ENCODE measurements around the gene SLC8B1. TPM values are rescaled to one million over a fixed set of nuclear protein-coding genes. Genes with fewer than 3 reads are reported as not detected.

Gene SLC8B1
- total RNA-seq, 2 donors from 2014 or later = 25.2 to 44.2 TPM

- no peak overlapping the region for H3K27ac ChIP-seq
- no peak overlapping the region for H3K4me3 ChIP-seq
- WGBS, 2 donors = 72 to 85% methylated on average over 5 to 7 of the region's 7 CpGs
- ATAC-seq (no peak), DNase-seq (no peak)
- intact Hi-C loops (cut with DNase I) = no loop called here
- peaks cover 0 to 7% of the 10 kb centered on the region in 2 donors for H3K36me3 ChIP-seq (replicated peaks in 1 of 2; ENCODE audit: insufficient read depth in 1 of 2, low read depth in 2 of 2)
- TF ChIP-seq CTCF (IDR thresholded peaks at IDR 0.05) = no peak
- TF ChIP-seq POLR2A (IDR thresholded peaks at IDR 0.05) = no peak
- H3K9me3 ChIP-seq = no peaks in the 10 kb centered on the region
- no peaks in the 10 kb centered on the region for H3K27me3 ChIP-seq
- no peaks in the 10 kb centered on the region for H3K4me1 ChIP-seq
Observed at GRCh38 chr12:113370923-113371682, 36.2 kb upstream of the SLC8B1 start.

GRCh38 chr12:113369391-113369985 lies 34.6 kb upstream of the SLC8B1 start:
- Histone ChIP-seq H3K36me3 (replicated peaks in 1 of 2; ENCODE audit: insufficient read depth in 1 of 2, low read depth in 2 of 2) (peaks cover 0 to 6% of the 10 kb centered on the region in 2 donors), H3K9me3 (no peaks in the 10 kb centered on the region), H3K4me1 (no peaks in the 10 kb centered on the region), H3K27me3 (no peaks in the 10 kb centered on the region), H3K4me3 (no peak overlapping the region), H3K27ac (no peak overlapping the region)
- TF ChIP-seq CTCF (IDR thresholded peaks at IDR 0.05) = no peak
- no peak for TF ChIP-seq POLR2A (IDR thresholded peaks at IDR 0.05)
- intact Hi-C loops (cut with DNase I) = no loop called here
- DNase-seq (no peak), ATAC-seq (no peak)
- 62 to 69% methylated on average over 6 of the region's 6 CpGs for WGBS, 2 donors

GRCh38 chr12:113368331-113368730 lies 33.4 kb upstream of the SLC8B1 start:
- Histone ChIP-seq H3K9me3 (no peaks in the 10 kb centered on the region), H3K36me3 (replicated peaks in 1 of 2; ENCODE audit: insufficient read depth in 1 of 2, low read depth in 2 of 2) (peaks cover 0 to 4% of the 10 kb centered on the region in 2 donors), H3K27ac (no peak overlapping the region), H3K27me3 (no peaks in the 10 kb centered on the region), H3K4me3 (no peak overlapping the region), H3K4me1 (no peaks in the 10 kb centered on the region)
- no peak for DNase-seq
- WGBS, 2 donors = 75 to 89% methylated on average over 3 to 4 of the region's 4 CpGs
- ATAC-seq = no peak
- intact Hi-C loops (cut with DNase I) = no loop called here
- TF ChIP-seq CTCF (IDR thresholded peaks at IDR 0.05) = no peak
- TF ChIP-seq POLR2A (IDR thresholded peaks at IDR 0.05) = no peak

- H3K36me3 ChIP-seq (replicated peaks in 1 of 2; ENCODE audit: insufficient read depth in 1 of 2, low read depth in 2 of 2) = peaks cover 0 to 2% of the 10 kb centered on the region in 2 donors
- H3K4me1 ChIP-seq = no peaks in the 10 kb centered on the region
- ATAC-seq (no peak), DNase-seq (no peak)
- intact Hi-C loops (cut with DNase I) = no loop called here
- H3K4me3 ChIP-seq = no peak overlapping the region
- TF ChIP-seq POLR2A (IDR thresholded peaks at IDR 0.05) = no peak
- no peak for TF ChIP-seq CTCF (IDR thresholded peaks at IDR 0.05)
- WGBS, 2 donors = 90 to 91% methylated on average over 4 of the region's 4 CpGs
- H3K27ac ChIP-seq = no peak overlapping the region
- H3K27me3 ChIP-seq = no peaks in the 10 kb centered on the region
- no peaks in the 10 kb centered on the region for H3K9me3 ChIP-seq
Observed at GRCh38 chr12:113366827-113367226, 31.9 kb upstream of the SLC8B1 start.
